Suprapubic skin (tissue), 4 donors: ENCODE data around the gene RSRP1.
"Not testable (repeated sequence)": the region's sequence is repeated elsewhere in the genome, so short reads cannot be mapped to it uniquely, and the experiment has no call there.

Experiments
- CTCF ChIP-seq, 2 donors: fragments of 200-600 bp in 1 of 2; fragments of 450-650 bp in 1 of 2; sonication (generic) in 1 of 2; IDR thresholded peaks; one replicate each; pipeline ENCODE4 v1.5.1; 2016 to 2019; ENCODE audit warnings: antibody characterized with exemption in 2 of 2, mild to moderate bottlenecking in 1 of 2, moderate library complexity in 1 of 2
- EP300 ChIP-seq: sonication (generic); formaldehyde crosslinking; IDR thresholded peaks from one replicate; pipeline ENCODE4 v1.6.1; 2017; ENCODE audit warnings: antibody characterized with exemption
- POLR2A ChIP-seq, 2 donors: fragments of 450-650 bp; IDR thresholded peaks; one replicate each; pipeline ENCODE4 v1.6.1; 2017; ENCODE audit warnings: antibody characterized with exemption in 2 of 2, mild to moderate bottlenecking in 2 of 2, moderate library complexity in 2 of 2
- POLR2AphosphoS5 ChIP-seq, 3 donors: sonication (generic); formaldehyde crosslinking; IDR thresholded peaks; one replicate each; pipeline ENCODE4 v1.6.1; 2017; ENCODE audit warnings: antibody characterized with exemption in 3 of 3

DNA sequence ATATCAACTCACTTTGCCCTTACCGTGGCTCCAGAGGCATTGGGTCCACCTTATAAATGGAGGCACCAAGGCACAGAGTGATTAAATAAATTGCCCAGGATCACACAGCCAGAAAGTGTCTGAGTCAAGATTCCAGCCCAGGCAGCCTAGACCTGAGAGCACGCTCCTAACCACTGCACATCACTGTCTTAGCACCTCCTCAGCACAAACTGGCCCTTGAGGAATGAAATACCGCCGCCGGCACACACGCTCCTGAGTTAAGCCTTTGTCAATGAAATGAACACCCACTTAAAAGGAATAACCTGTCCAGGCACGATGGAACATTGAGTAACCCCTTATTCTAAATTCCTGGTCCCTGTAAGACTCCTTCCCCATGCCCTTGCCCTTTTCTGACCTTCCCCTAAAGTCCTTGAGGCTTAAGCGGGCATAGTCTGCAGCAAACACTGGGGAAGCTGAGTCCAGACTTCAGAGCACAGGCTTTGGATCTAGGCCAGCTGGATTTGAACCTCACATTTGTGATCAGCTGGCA, 41.4 kb upstream of the RSRP1 start:
- TF ChIP-seq POLR2A (IDR thresholded peaks at IDR 0.05); CTCF (IDR thresholded peaks at IDR 0.05); EP300; POLR2AphosphoS5 (IDR thresholded peaks at IDR 0.05): not testable (repeated sequence)
